Esophagus squamous epithelium (tissue), 4 donors: ENCODE results near the gene RAPGEF4.

Experiments
- CTCF ChIP-seq, 6 experiments: fragments of 450-650 bp in 4 of 6; fragments of 200-600 bp in 2 of 6; sonication (generic) in 2 of 6; IDR thresholded peaks; one replicate each; pipeline ENCODE4 v1.5.1; 2016 to 2019; ENCODE audit warnings: antibody characterized with exemption in 6 of 6, mild to moderate bottlenecking in 4 of 6, moderate library complexity in 4 of 6
- POLR2A ChIP-seq, 4 donors: fragments of 450-650 bp; IDR thresholded peaks; one replicate each; pipeline ENCODE4 v1.6.1; 2017; ENCODE audit warnings: antibody characterized with exemption in 4 of 4, mild to moderate bottlenecking in 4 of 4, moderate library complexity in 3 of 4

GRCh38 chr2:172829229-172829628 lies 93.6 kb downstream of the RAPGEF4 start:
- TF ChIP-seq CTCF (IDR thresholded peaks at IDR 0.05) (no peak), POLR2A (IDR thresholded peaks at IDR 0.05) (no peak)
